HG03469 (cell line): Measurements from ENCODE around the gene CCDC106.

ENCODE experiments used
- ATAC-seq: cut with Tn5 transposase; IDR thresholded peaks from one replicate; pipeline ENCODE4 v1.9.1; 2021; ENCODE audit warnings: mild to moderate bottlenecking, moderate library complexity, moderate number of reproducible peaks; ENCODE audit not compliant: unreplicated experiment

Gene CCDC106

GRCh38 chr19:55667006-55667381 lies 19.0 kb downstream of the CCDC106 start:
- ATAC-seq: no peak

GRCh38 chr19:55667511-55667910 lies 19.5 kb downstream of the CCDC106 start:
- no peak for ATAC-seq

- ATAC-seq: no peak
These were observed 19.9 kb downstream of the CCDC106 start for GRCh38 chr19:55667958-55668357.

GRCh38 chr19:55668603-55669348 lies 20.8 kb downstream of the CCDC106 start:
- ATAC-seq: no peak

GRCh38 chr19:55669418-55670279 lies 21.6 kb downstream of the CCDC106 start:
- no peak for ATAC-seq

- no peak for ATAC-seq
These were observed 22.5 kb downstream of the CCDC106 start for GRCh38 chr19:55670280-55671053.

- no peak for ATAC-seq
These were observed 23.0 kb downstream of the CCDC106 start for GRCh38 chr19:55671054-55671378.

GRCh38 chr19:55672418-55672817 lies 24.4 kb downstream of the CCDC106 start:
- ATAC-seq: no peak

- no peak for ATAC-seq
These were observed 25.5 kb downstream of the CCDC106 start for GRCh38 chr19:55673465-55673864.

GRCh38 chr19:55673889-55674288 lies 25.9 kb downstream of the CCDC106 start:
- no peak for ATAC-seq

GRCh38 chr19:55674459-55674840 lies 26.4 kb downstream of the CCDC106 start:
- no peak for ATAC-seq

- peak; percentile 47 for ATAC-seq
These were observed 27.0 kb downstream of the CCDC106 start, which contains the start of gene EPN1 for GRCh38 chr19:55674841-55675660. TSS of gene EPN1 (plus strand) at chr19:55675226. CDS start at chr19:55678628, 3,402 bp downstream.

GRCh38 chr19:55675661-55676354 lies 27.8 kb downstream of the CCDC106 start:
- no peak for ATAC-seq

- no peak for ATAC-seq
These were observed 28.4 kb downstream of the CCDC106 start for GRCh38 chr19:55676383-55676782.

- no peak for ATAC-seq
These were observed 29.0 kb downstream of the CCDC106 start for GRCh38 chr19:55676889-55677505.

GRCh38 chr19:55677572-55678028 lies 29.6 kb downstream of the CCDC106 start:
- no peak for ATAC-seq

GRCh38 chr19:55678121-55678671 lies 30.2 kb downstream of the CCDC106 start:
- peak; percentile 62 for ATAC-seq

- ATAC-seq: no peak
These were observed 31.6 kb downstream of the CCDC106 start for GRCh38 chr19:55679343-55680257.
